ENCODE measurements around the gene TCP11L2. TPM values are rescaled to one million over a fixed set of nuclear protein-coding genes. Genes with fewer than 3 reads are reported as not detected.

Gene TCP11L2
- total and polyA plus RNA-seq, 2 of the 13 experiments (the other 11 are each of a cell fraction or from before 2014, with no cell fraction given), result 4.6 to 24.1 TPM

GRCh38 chr12:106265116-106265515 lies 37.4 kb upstream of the TCP11L2 start:
- 55% methylated on average over 1 of the region's 1 CpG for WGBS (ENCODE audit: low lambda C conversion rate)
- Histone ChIP-seq H3K4me1 (ENCODE audit: insufficient read depth, low read length) (no peaks in the 10 kb centered on the region), H3K79me2 (ENCODE audit: insufficient read depth, low read length) (no peaks in the 10 kb centered on the region), H3K9ac (ENCODE audit: insufficient read depth, low read depth, low read length) (no peak overlapping the region), H3K4me3 (replicated peaks in 1 of 3; ENCODE audit: insufficient read depth in 1 of 3, low read depth in 2 of 3, low read length in 3 of 3) (no peak overlapping the region), H3K27ac (ENCODE audit: extremely low read length, insufficient read depth, low read length) (no peak overlapping the region), H3K27me3 (ENCODE audit: control insufficient read depth in 1 of 2, insufficient read depth in 2 of 2, low read length in 2 of 2) (no peaks in the 10 kb centered on the region; a peak in 1 of 5 replicates), H4K20me1 (ENCODE audit: insufficient read depth, low read length) (no peaks in the 10 kb centered on the region), H2AFZ (ENCODE audit: low read length) (no peak overlapping the region), H3K4me2 (ENCODE audit: low read depth, low read length) (no peak overlapping the region), H3K36me3 (replicated peaks in 1 of 2; ENCODE audit: control insufficient read depth in 1 of 2, insufficient read depth in 2 of 2, low read length in 2 of 2) (no peaks in the 10 kb centered on the region), H3K9me3 (ENCODE audit: low read length) (no peaks in the 10 kb centered on the region)
- in situ Hi-C loops (cut with HindIII; ENCODE audit: extremely low pct_ligation_motif_present, low pct_unique_long_range_greater_than_20kb), result no loop called here
- no TSS peak for BruUV-seq (replicated peaks)
- intact Hi-C loops (cut with micrococcal nuclease; ENCODE audit: unreplicated experiment), result no loop called here
- TF ChIP-seq RBFOX2 (IDR thresholded peaks at IDR 0.05; ENCODE audit: low read depth, low read length) (no peak), MIER3 (CRISPR knock-in tag; IDR thresholded peaks at IDR 0.05; ENCODE audit: borderline replicate concordance) (no peak), ZNF230 (CRISPR knock-in tag; IDR thresholded peaks at IDR 0.05) (no peak)
- TF ChIP-seq, protein P1, sequence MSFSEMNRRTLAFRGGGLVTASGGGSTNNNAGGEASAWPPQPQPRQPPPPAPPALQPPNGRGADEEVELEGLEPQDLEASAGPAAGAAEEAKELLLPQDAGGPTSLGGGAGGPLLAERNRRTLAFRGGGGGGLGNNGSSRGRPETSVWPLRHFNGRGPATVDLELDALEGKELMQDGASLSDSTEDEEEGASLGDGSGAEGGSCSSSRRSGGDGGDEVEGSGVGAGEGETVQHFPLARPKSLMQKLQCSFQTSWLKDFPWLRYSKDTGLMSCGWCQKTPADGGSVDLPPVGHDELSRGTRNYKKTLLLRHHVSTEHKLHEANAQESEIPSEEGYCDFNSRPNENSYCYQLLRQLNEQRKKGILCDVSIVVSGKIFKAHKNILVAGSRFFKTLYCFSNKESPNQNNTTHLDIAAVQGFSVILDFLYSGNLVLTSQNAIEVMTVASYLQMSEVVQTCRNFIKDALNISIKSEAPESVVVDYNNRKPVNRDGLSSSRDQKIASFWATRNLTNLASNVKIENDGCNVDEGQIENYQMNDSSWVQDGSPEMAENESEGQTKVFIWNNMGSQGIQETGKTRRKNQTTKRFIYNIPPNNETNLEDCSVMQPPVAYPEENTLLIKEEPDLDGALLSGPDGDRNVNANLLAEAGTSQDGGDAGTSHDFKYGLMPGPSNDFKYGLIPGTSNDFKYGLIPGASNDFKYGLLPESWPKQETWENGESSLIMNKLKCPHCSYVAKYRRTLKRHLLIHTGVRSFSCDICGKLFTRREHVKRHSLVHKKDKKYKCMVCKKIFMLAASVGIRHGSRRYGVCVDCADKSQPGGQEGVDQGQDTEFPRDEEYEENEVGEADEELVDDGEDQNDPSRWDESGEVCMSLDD (CRISPR knock-in tag; IDR thresholded peaks at IDR 0.05; ENCODE audit: borderline replicate concordance), result no peak
- DNase-seq (ENCODE audit: low spot score) (no peak), ATAC-seq (no peak), FAIRE-seq (no peak)
- POLR2A ChIA-PET, result interaction anchor here (0.6 kb wide), 1 partner anchor 9 kb away, joined by 3 read pairs; no protein-coding TSS in a partner anchor
- CTCF ChIA-PET (ENCODE audit: low intra/inter-chr PET ratio, low total read pairs), result no interaction called here

- POLR2A ChIA-PET, result no interaction called here
- BruUV-seq (replicated peaks), result no TSS peak
- in situ Hi-C loops (cut with HindIII; ENCODE audit: extremely low pct_ligation_motif_present, low pct_unique_long_range_greater_than_20kb) (no loop called here), intact Hi-C loops (cut with micrococcal nuclease; ENCODE audit: unreplicated experiment) (no loop called here)
- Histone ChIP-seq H3K9me3 (ENCODE audit: low read length) (no peaks in the 10 kb centered on the region), H2AFZ (ENCODE audit: low read length) (no peak overlapping the region), H3K4me1 (ENCODE audit: insufficient read depth, low read length) (peaks cover 16% of the 10 kb centered on the region), H3K27me3 (ENCODE audit: control insufficient read depth in 1 of 2, insufficient read depth in 2 of 2, low read length in 2 of 2) (peaks cover 0 to 2% of the 10 kb centered on the region in 2 experiments; a peak in 1 of 5 replicates), H3K4me2 (ENCODE audit: low read depth, low read length) (no peak overlapping the region), H3K36me3 (replicated peaks in 1 of 2; ENCODE audit: control insufficient read depth in 1 of 2, insufficient read depth in 2 of 2, low read length in 2 of 2) (no peaks in the 10 kb centered on the region), H3K79me2 (ENCODE audit: insufficient read depth, low read length) (no peaks in the 10 kb centered on the region), H3K4me3 (replicated peaks in 1 of 3; ENCODE audit: insufficient read depth in 1 of 3, low read depth in 2 of 3, low read length in 3 of 3) (no peak overlapping the region), H3K9ac (ENCODE audit: insufficient read depth, low read depth, low read length) (no peak overlapping the region), H3K27ac (ENCODE audit: extremely low read length, insufficient read depth, low read length) (no peak overlapping the region), H4K20me1 (ENCODE audit: insufficient read depth, low read length) (no peaks in the 10 kb centered on the region)
- no peak for ATAC-seq
- DNase-seq (ENCODE audit: low spot score), result no peak
- WGBS (ENCODE audit: low lambda C conversion rate), result 8% methylated on average over 2 of the region's 2 CpGs
- CTCF ChIA-PET (ENCODE audit: low intra/inter-chr PET ratio, low total read pairs), result no interaction called here
- FAIRE-seq, result no peak
- TF ChIP-seq ZNF850 (CRISPR knock-in tag; conservative IDR thresholded peaks at IDR 0.05), result no peak
- no peak for TF ChIP-seq TCF7L2 (IDR thresholded peaks at IDR 0.05; ENCODE audit: low read depth, low read length)
- no peak for TF ChIP-seq SRSF4 (IDR thresholded peaks at IDR 0.05; ENCODE audit: low read depth, low read length, poor library complexity, severe bottlenecking)
- no peak for TF ChIP-seq GATAD1 (CRISPR knock-in tag; IDR thresholded peaks at IDR 0.05)
- TF ChIP-seq ZSCAN9 (CRISPR knock-in tag; IDR thresholded peaks at IDR 0.05; ENCODE audit: borderline replicate concordance), result no peak
- no peak for TF ChIP-seq ZNF331 (CRISPR knock-in tag; IDR thresholded peaks at IDR 0.05)
Measured at GRCh38 chr12:106267535-106267934, 35.0 kb upstream of the TCP11L2 start.
